ENCODE data around the gene GLG1.
"Not testable (repeated sequence)": the region's sequence is repeated elsewhere in the genome, so short reads cannot be mapped to it uniquely, and the experiment has no call there.

Gene GLG1

GRCh38 chr16:74413485-74413884 is 193.4 kb downstream of the GLG1 start:
- not testable (repeated sequence) for H3K4me3 ChIP-seq (ENCODE audit: low read length)

DNA sequence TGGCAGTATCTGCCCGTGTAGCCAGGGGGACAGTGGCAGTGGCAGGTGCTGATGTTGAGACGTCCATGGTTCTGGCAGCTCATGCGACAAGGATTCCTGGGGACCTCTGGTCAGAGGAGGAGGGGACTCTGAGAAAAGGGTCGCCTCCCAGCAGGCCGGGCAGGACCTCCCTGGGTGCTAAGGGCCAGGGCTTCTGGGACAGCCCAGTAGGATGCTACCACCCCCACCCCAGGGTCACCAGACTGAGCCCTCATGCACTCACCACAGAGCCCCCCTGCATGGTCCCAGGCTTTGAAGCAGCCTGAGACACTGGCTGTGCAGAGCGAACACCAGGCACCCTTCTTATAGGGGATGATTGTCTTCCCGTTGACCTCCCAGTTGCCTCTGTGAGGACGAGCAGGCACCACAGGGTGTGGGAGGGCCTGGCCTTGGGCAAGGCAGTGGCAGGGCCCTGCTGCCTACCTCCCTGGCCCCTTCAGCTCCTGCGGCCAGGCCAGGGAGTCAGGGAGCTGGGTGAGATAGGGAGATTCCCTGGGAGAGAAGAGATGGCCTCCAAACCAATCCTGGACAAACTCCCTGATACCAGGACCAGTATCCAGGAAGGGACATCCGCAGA is 194.0 kb downstream of the GLG1 start:
- H3K4me3 ChIP-seq (ENCODE audit: low read length), result not testable (repeated sequence)

DNA sequence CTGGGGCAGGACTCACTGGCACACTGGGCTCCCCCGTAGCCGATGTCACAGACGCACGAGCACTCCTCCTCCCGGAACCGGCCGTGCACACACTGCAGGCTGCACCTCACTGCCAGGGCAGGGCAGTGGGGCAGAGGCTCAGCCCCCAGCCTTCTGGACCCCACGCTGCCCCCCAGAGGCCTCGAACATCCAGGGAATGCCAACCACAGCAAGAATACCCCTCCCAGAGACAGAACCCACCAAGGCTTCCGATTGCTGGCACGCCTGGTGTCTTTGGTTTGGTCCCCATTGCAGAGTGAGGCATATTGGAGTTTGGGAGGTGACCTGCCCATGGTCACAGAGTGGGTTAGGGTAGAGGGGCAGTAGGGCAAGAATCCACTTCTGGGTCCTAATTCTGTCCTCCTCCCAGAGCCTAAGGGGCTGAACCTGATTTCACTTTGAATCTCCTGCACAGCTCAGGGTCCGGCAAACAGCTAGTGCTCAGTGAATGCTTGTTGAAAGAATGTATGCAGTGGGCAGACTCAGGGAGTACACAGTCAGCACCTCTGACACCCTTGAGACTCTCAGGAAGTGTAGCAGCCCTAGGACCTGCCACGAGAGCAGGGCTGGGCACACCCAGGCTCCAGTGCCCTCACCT is 194.7 kb downstream of the GLG1 start:
- not testable (repeated sequence) for H3K4me3 ChIP-seq (ENCODE audit: low read length)

- H3K4me3 ChIP-seq (ENCODE audit: low read length), result not testable (repeated sequence)
Measured at GRCh38 chr16:74410981-74411380, 195.9 kb downstream of the GLG1 start.

DNA sequence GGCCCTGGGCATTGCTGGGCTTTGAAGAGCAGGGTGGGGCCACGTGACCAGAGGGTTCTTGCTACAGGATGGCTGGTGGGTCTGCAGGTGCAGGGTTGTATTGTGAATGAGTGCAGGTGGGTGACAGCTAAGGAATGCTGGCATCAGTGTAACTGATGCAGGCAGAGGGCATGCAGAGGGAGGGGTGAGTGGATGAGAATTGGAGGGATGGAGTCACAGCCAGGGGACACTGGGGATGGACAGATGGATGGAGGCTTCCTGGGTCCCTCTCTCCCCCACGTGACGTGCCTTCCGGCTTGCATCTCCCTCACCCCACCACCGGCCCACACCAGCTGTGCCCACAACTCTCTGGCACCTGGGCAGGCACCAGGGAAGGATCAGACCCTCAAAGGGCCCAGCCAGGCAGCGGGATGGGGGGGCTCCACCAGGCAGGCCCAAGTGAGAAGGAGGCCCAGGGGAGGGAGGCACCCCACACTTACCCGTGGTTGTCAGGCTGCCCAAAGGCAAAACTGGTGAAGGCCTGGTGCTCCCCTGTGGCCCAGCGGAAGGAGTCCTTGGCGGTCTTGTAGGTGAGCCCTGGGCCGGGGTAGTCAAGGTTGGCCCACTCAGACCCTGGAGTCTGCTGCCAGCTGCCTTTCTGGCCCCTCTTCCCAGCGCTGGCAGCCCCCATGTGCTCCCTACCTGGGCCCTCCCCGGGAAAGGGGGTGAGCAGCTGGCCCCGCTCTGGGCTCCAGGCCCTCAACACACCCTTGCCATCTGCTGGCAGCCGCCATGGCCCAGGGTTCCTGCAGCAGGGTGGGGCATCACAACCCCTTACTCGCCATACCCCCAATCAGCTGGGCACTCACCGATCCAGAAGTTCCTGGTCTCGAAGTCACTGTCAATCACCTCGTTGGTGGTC is 196.6 kb downstream of the GLG1 start:
- H3K4me3 ChIP-seq (ENCODE audit: low read length), result not testable (repeated sequence)

DNA sequence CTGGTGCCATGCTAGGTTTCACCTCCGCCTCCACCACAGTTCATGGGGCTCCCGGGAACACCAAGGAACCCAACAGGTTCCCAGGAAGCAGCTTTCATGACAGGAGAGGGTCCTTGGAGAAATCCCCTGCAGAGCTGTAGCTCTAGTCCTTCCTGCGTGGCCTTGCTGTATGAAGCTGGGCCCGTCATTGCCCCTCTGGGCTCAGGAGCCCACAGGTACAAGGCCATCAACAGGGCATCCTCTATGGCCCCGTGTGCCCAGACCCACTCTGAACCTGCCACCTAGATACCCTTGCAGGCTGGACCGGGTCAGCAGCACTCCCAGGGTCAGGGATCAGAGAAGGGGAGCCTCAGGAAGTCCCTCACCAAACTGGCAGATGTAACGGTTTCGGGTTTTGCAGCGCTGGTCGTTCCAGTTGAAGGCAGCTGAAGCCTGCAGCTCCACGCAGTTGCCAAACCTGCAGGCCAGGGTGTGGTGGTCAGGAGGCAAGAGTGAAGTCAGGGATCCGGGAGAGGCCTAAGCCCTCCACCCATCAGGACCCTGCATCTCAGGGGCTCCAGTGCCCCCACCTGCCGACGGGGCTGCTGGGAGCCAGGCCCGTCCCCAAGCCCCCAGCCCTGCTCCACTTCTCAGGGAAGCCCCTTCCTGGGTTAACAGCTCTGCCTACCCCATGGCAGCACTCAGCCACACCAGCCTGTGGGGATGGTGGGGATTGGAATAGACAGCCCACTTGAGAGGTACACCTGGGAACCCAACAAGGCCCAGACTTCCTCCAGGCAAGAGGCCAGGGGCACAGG is 197.5 kb downstream of the GLG1 start:
- not testable (repeated sequence) for H3K4me3 ChIP-seq (ENCODE audit: low read length)

- not testable (repeated sequence) for H3K4me3 ChIP-seq (ENCODE audit: low read length)
Measured at GRCh38 chr16:74407362-74407705, 199.6 kb downstream of the GLG1 start.

GRCh38 chr16:74406600-74407361 is 200.1 kb downstream of the GLG1 start:
- not testable (repeated sequence) for H3K4me3 ChIP-seq (ENCODE audit: low read length)

DNA sequence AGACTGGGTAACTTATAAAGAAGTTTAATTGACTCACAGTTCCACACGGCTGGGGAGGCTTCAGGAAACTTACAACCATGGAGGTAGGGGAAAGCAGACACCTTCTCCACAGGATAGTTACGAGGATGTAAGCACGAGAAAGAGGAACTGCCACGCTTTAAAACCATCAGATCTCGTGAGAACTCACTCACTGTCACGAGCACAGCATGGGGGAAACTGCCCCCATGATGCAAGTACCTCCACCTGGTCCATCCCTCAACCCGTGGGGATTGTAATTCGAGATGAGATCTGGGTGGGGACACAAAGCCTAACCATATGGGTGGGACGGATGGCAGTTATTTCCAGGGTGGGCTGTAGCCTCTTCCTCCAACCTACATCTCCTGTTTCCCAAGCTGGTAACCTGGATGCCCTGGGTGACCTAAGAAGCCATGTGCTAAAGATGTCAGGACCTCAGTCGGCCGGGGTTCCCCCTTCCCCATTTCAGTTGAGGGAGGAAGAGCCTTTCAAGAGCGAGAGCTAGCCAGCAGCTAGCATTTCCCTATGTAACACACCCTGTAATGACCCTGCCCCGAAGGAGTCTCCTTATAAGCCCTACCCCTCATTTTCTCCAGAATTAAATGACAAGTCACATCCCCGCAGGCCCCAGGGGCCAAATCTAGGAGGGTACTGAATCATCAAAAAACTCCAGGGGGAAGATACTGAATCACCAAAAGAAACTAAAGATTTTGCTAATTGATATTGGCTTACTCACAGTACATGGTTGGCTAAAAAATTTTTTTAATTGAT is 202.6 kb downstream of the GLG1 start:
- H3K4me3 ChIP-seq (ENCODE audit: low read length), result not testable (repeated sequence)

DNA sequence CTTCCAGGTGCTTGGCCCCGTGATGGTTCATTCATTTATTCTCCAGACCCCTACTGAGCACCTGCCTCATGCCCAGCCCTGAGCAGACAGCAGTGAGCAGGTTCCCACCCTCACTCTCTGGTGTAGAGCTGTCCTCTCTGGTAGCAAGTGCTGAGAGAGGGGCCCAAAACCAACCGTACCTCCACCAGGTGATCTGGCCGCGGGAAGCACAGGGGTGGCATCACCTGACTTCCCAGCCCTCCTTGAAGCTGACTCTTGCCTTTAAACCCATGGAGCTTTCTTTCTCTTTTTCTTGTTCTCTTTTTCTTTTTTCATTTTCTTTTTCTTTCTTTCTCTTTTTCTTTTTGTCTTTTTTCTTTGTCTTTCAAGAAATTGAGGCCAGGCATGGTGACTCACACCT is 206.7 kb downstream of the GLG1 start:
- not testable (repeated sequence) for H3K4me3 ChIP-seq (ENCODE audit: low read length)

GRCh38 chr16:74398212-74398895 is 208.6 kb downstream of the GLG1 start:
- H3K4me3 ChIP-seq (ENCODE audit: low read length), result not testable (repeated sequence)

Measured in GM08714 (cell line).